ENCODE data around the gene MMD.

Gene MMD

GRCh38 chr17:55416470-55417052, 5.1 kb downstream of the MMD start:
- no peak for TF ChIP-seq EZH2 (IDR thresholded peaks at IDR 0.05; ENCODE audit: borderline replicate concordance, low read length)
- TF ChIP-seq CTCF (IDR thresholded peaks at IDR 0.05; ENCODE audit: low read length): no peak
- Histone ChIP-seq H3K27me3 (ENCODE audit: insufficient read depth, low read length) (no peaks in the 10 kb centered on the region), H3F3A (ENCODE audit: insufficient read depth, low read length) (0 out of 2 replicates have a peak, but pooled peaks cover 3% of the 10 kb centered on the region), H3K36me3 (ENCODE audit: insufficient read depth, low read length) (peaks cover 70% of the 10 kb centered on the region), H4K20me1 (ENCODE audit: insufficient read depth, low read length) (peaks cover 3% of the 10 kb centered on the region; the same call in 1 of the 2 replicates), H3K4me1 (ENCODE audit: insufficient read depth, low read length, severe bottlenecking) (peaks cover 21% of the 10 kb centered on the region), H3K4me3 (ENCODE audit: low read depth, low read length, poor library complexity, severe bottlenecking) (no peak overlapping the region), H3K4me2 (ENCODE audit: low read length) (no peak overlapping the region), H3K9ac (ENCODE audit: low read length) (no peak overlapping the region), H3K9me2 (ENCODE audit: low read depth, low read length) (no peaks in the 10 kb centered on the region), H3K79me2 (ENCODE audit: insufficient read depth, low read length) (peaks cover 68% of the 10 kb centered on the region), H3K27ac (ENCODE audit: low read depth, low read length, poor library complexity, severe bottlenecking) (no peak overlapping the region), H3K9me3 (ENCODE audit: low read length) (no peaks in the 10 kb centered on the region), H2AFZ (ENCODE audit: low read length) (no peak overlapping the region)

GRCh38 chr17:55416000-55416399, 5.6 kb downstream of the MMD start:
- Histone ChIP-seq H3K27ac (ENCODE audit: low read depth, low read length, poor library complexity, severe bottlenecking) (no peak overlapping the region), H3K4me2 (ENCODE audit: low read length) (no peak overlapping the region), H3K4me1 (ENCODE audit: insufficient read depth, low read length, severe bottlenecking) (peaks cover 21% of the 10 kb centered on the region), H3K9me2 (ENCODE audit: low read depth, low read length) (no peaks in the 10 kb centered on the region), H3K79me2 (ENCODE audit: insufficient read depth, low read length) (peaks cover 62% of the 10 kb centered on the region), H2AFZ (ENCODE audit: low read length) (no peak overlapping the region), H3K27me3 (ENCODE audit: insufficient read depth, low read length) (no peaks in the 10 kb centered on the region), H3F3A (ENCODE audit: insufficient read depth, low read length) (0 out of 2 replicates have a peak, but pooled peaks cover 3% of the 10 kb centered on the region), H3K4me3 (ENCODE audit: low read depth, low read length, poor library complexity, severe bottlenecking) (no peak overlapping the region), H3K9ac (ENCODE audit: low read length) (no peak overlapping the region), H4K20me1 (ENCODE audit: insufficient read depth, low read length) (peaks cover 3% of the 10 kb centered on the region; the same call in 1 of the 2 replicates), H3K9me3 (ENCODE audit: low read length) (no peaks in the 10 kb centered on the region), H3K36me3 (ENCODE audit: insufficient read depth, low read length) (peaks cover 76% of the 10 kb centered on the region)
- no peak for TF ChIP-seq CTCF (IDR thresholded peaks at IDR 0.05; ENCODE audit: low read length)
- no peak for TF ChIP-seq EZH2 (IDR thresholded peaks at IDR 0.05; ENCODE audit: borderline replicate concordance, low read length)

GRCh38 chr17:55414983-55415382, 6.7 kb downstream of the MMD start:
- no peaks in the 10 kb centered on the region for H3K27me3 ChIP-seq (ENCODE audit: insufficient read depth, low read length)
- H3F3A ChIP-seq (ENCODE audit: insufficient read depth, low read length): 0 out of 2 replicates have a peak, but pooled peaks cover 3% of the 10 kb centered on the region
- H3K9ac ChIP-seq (ENCODE audit: low read length): no peak overlapping the region
- H2AFZ ChIP-seq (ENCODE audit: low read length): no peak overlapping the region
- peaks cover 3% of the 10 kb centered on the region; the same call in 1 of the 2 replicates for H4K20me1 ChIP-seq (ENCODE audit: insufficient read depth, low read length)
- H3K9me3 ChIP-seq (ENCODE audit: low read length): no peaks in the 10 kb centered on the region
- no peak overlapping the region for H3K4me2 ChIP-seq (ENCODE audit: low read length)
- TF ChIP-seq EZH2 (IDR thresholded peaks at IDR 0.05; ENCODE audit: borderline replicate concordance, low read length): no peak
- no peak for TF ChIP-seq CTCF (IDR thresholded peaks at IDR 0.05; ENCODE audit: low read length)
- no peaks in the 10 kb centered on the region for H3K9me2 ChIP-seq (ENCODE audit: low read depth, low read length)
- H3K36me3 ChIP-seq (ENCODE audit: insufficient read depth, low read length): peaks cover 86% of the 10 kb centered on the region
- no peak overlapping the region for H3K4me3 ChIP-seq (ENCODE audit: low read depth, low read length, poor library complexity, severe bottlenecking)
- peaks cover 54% of the 10 kb centered on the region for H3K79me2 ChIP-seq (ENCODE audit: insufficient read depth, low read length)
- H3K27ac ChIP-seq (ENCODE audit: low read depth, low read length, poor library complexity, severe bottlenecking): no peak overlapping the region
- H3K4me1 ChIP-seq (ENCODE audit: insufficient read depth, low read length, severe bottlenecking): peaks cover 14% of the 10 kb centered on the region
